Stimulated activated naive B cell treated with anti-CD40 and anti-IgM and Interleukin-4, amounts not matched to agents 10 μg/mL and 1 μg/mL and 100 μg/mL, for 72 hours (primary cell): ENCODE data around the gene LYL1.
A peak's percentile ranks its signal among the peaks of the same experiment; 100 is the strongest.

Source experiments
- ATAC-seq, 2 donors: fragments of 150-1000 bp; cut with Tn5 transposase; replicated peaks; 2 replicates each; pipeline ENCODE4 v1.10.0; 2021; ENCODE audit warnings: moderate library complexity in 1 of 2
- DNase-seq: peaks from one replicate; pipeline ENCODE4 v3.0.0; 2021
- H3K27ac Mint-ChIP-seq: one replicate; pipeline ENCODE4 v1.8.0; 2022; ENCODE audit warnings: mild to moderate bottlenecking, mixed read lengths
- H3K27me3 Mint-ChIP-seq, 2 donors: one replicate each; pipeline ENCODE4 v1.8.0; 2022; ENCODE audit warnings: mixed read lengths in 2 of 2
- H3K36me3 Mint-ChIP-seq, 2 donors: one replicate each; pipeline ENCODE4 v1.8.0; 2022; ENCODE audit warnings: mixed read lengths in 2 of 2, mild to moderate bottlenecking in 1 of 2
- H3K4me1 Mint-ChIP-seq, 2 donors: one replicate each; pipeline ENCODE4 v1.8.0; 2022; ENCODE audit warnings: mixed read lengths in 2 of 2, mild to moderate bottlenecking in 1 of 2
- H3K4me3 Mint-ChIP-seq, 2 donors: one replicate each; pipeline ENCODE4 v1.8.0; 2022; ENCODE audit warnings: mild to moderate bottlenecking in 2 of 2, mixed read lengths in 2 of 2, moderate library complexity in 1 of 2
- H3K9me3 Mint-ChIP-seq, 2 donors: one replicate each; pipeline ENCODE4 v1.8.0; 2022; ENCODE audit warnings: mixed read lengths in 2 of 2, mild to moderate bottlenecking in 1 of 2

LYL1 gene

GRCh38 chr19:13121551-13122274 lies 19.1 kb upstream of the LYL1 start:
- DNase-seq (no peak), ATAC-seq (no peak)
- H3K4me3 Mint-ChIP-seq: no peak overlapping the region
- no peaks in the 10 kb centered on the region for H3K9me3 Mint-ChIP-seq
- peaks cover 41 to 66% of the 10 kb centered on the region in 2 donors for H3K4me1 Mint-ChIP-seq
- peaks cover 12 to 35% of the 10 kb centered on the region in 2 donors for H3K36me3 Mint-ChIP-seq
- peak overlapping the region; percentile 77 for H3K27ac Mint-ChIP-seq
- no peaks in the 10 kb centered on the region for H3K27me3 Mint-ChIP-seq

- ATAC-seq: no peak
- Mint-ChIP-seq H3K27ac (peak overlapping the region; percentile 81), H3K4me3 (no peak overlapping the region)
These were observed 18.2 kb upstream of the LYL1 start for GRCh38 chr19:13120817-13121216.

GRCh38 chr19:13120031-13120430 lies 17.4 kb upstream of the LYL1 start:
- Mint-ChIP-seq H3K27ac (peak overlapping the region; percentile 56), H3K4me3 (peak overlapping the region; percentile 84)

More at GRCh38 chr19:13120817-13121216, 18.2 kb upstream of the LYL1 start:
- H3K27me3 Mint-ChIP-seq: no peaks in the 10 kb centered on the region
- H3K4me1 Mint-ChIP-seq: peaks cover 41 to 74% of the 10 kb centered on the region in 2 donors
- no peaks in the 10 kb centered on the region for H3K9me3 Mint-ChIP-seq
- H3K36me3 Mint-ChIP-seq: peaks cover 12 to 39% of the 10 kb centered on the region in 2 donors
- DNase-seq: no peak

GRCh38 chr19:13119627-13120026 lies 17.0 kb upstream of the LYL1 start:
- Mint-ChIP-seq H3K4me1 (peaks cover 45 to 84% of the 10 kb centered on the region in 2 donors), H3K9me3 (no peaks in the 10 kb centered on the region), H3K27ac (peak overlapping the region; percentile 37), H3K4me3 (peak overlapping the region; percentile 84), H3K36me3 (peaks cover 16 to 48% of the 10 kb centered on the region in 2 donors), H3K27me3 (no peaks in the 10 kb centered on the region)
- ATAC-seq: no peak
- no peak for DNase-seq

More at GRCh38 chr19:13120031-13120430, 17.4 kb upstream of the LYL1 start:
- DNase-seq (no peak), ATAC-seq (no peak)
- Mint-ChIP-seq H3K27me3 (no peaks in the 10 kb centered on the region), H3K4me1 (peaks cover 45 to 82% of the 10 kb centered on the region in 2 donors), H3K36me3 (peaks cover 16 to 47% of the 10 kb centered on the region in 2 donors), H3K9me3 (no peaks in the 10 kb centered on the region)

- peak; percentile 30 for DNase-seq
- Mint-ChIP-seq H3K27me3 (no peaks in the 10 kb centered on the region), H3K36me3 (peaks cover 13 to 52% of the 10 kb centered on the region in 2 donors), H3K9me3 (no peaks in the 10 kb centered on the region), H3K27ac (peak overlapping the region; percentile 81), H3K4me1 (peaks cover 45 to 89% of the 10 kb centered on the region in 2 donors), H3K4me3 (peak overlapping the region; percentile 84)
- ATAC-seq: peak; percentile 6 to 14
These were observed 16.0 kb upstream of the LYL1 start for GRCh38 chr19:13118424-13119193.

GRCh38 chr19:13117772-13118423 lies 15.2 kb upstream of the LYL1 start, which contains the start of gene NACC1:
TSS of gene NACC1 (plus strand) at chr19:13118264. CDS start at chr19:13135208, 16,944 bp downstream.
- no peaks in the 10 kb centered on the region for H3K9me3 Mint-ChIP-seq
- peak; percentile 81 to 85 for ATAC-seq

GRCh38 chr19:13117176-13117771 lies 14.6 kb upstream of the LYL1 start:
- ATAC-seq (peak; percentile 12 to 15), DNase-seq (no peak)
- H3K36me3 Mint-ChIP-seq: peaks cover 21 to 47% of the 10 kb centered on the region in 2 donors
- H3K4me1 Mint-ChIP-seq: peaks cover 37 to 82% of the 10 kb centered on the region in 2 donors
- H3K27me3 Mint-ChIP-seq: no peaks in the 10 kb centered on the region
- peak overlapping the region; percentile 98 for H3K27ac Mint-ChIP-seq
- peak overlapping the region; percentile 97 to 99 for H3K4me3 Mint-ChIP-seq
- no peaks in the 10 kb centered on the region for H3K9me3 Mint-ChIP-seq

More at GRCh38 chr19:13117772-13118423, 15.2 kb upstream of the LYL1 start, which contains the start of gene NACC1:
- Mint-ChIP-seq H3K4me1 (peaks cover 41 to 84% of the 10 kb centered on the region in 2 donors), H3K36me3 (peaks cover 16 to 47% of the 10 kb centered on the region in 2 donors), H3K27ac (peak within 1 kb of the TSS; percentile 98), H3K27me3 (no peaks in the 10 kb centered on the region), H3K4me3 (peak within 1 kb of the TSS; percentile 97 to 99)
- DNase-seq: peak; percentile 92

- peaks cover 16 to 44% of the 10 kb centered on the region in 2 donors for H3K36me3 Mint-ChIP-seq
- H3K27ac Mint-ChIP-seq: peak within 1 kb of the TSS; percentile 98
- H3K4me1 Mint-ChIP-seq: peaks cover 30 to 75% of the 10 kb centered on the region in 2 donors
These were observed 13.9 kb upstream of the LYL1 start, which contains the start of gene TRMT1 for GRCh38 chr19:13116282-13117175. TSS of gene TRMT1 (minus strand) at chr19:13116740. CDS start at chr19:13116399, 341 bp downstream.

GRCh38 chr19:13115936-13116281 lies 13.3 kb upstream of the LYL1 start:
- DNase-seq: no peak
- H3K4me1 Mint-ChIP-seq: peaks cover 25 to 69% of the 10 kb centered on the region in 2 donors
- no peaks in the 10 kb centered on the region for H3K27me3 Mint-ChIP-seq
- no peaks in the 10 kb centered on the region for H3K9me3 Mint-ChIP-seq
- peak overlapping the region; percentile 97 to 99 for H3K4me3 Mint-ChIP-seq
- peak overlapping the region; percentile 98 for H3K27ac Mint-ChIP-seq
- ATAC-seq: no peak
- peaks cover 16 to 41% of the 10 kb centered on the region in 2 donors for H3K36me3 Mint-ChIP-seq

More at GRCh38 chr19:13116282-13117175, 13.9 kb upstream of the LYL1 start, which contains the start of gene TRMT1:
- Mint-ChIP-seq H3K9me3 (no peaks in the 10 kb centered on the region), H3K27me3 (no peaks in the 10 kb centered on the region), H3K4me3 (peak within 1 kb of the TSS; percentile 97 to 99)
- peak; percentile 65 to 69 for ATAC-seq
- DNase-seq: peak; percentile 94

- peaks cover 14 to 53% of the 10 kb centered on the region in 2 donors for H3K4me1 Mint-ChIP-seq
- no peak overlapping the region for H3K27ac Mint-ChIP-seq
- no peak for DNase-seq
- no peaks in the 10 kb centered on the region for H3K27me3 Mint-ChIP-seq
- peaks cover 26 to 44% of the 10 kb centered on the region in 2 donors for H3K36me3 Mint-ChIP-seq
- no peak for ATAC-seq
- no peak overlapping the region for H3K4me3 Mint-ChIP-seq
- no peaks in the 10 kb centered on the region for H3K9me3 Mint-ChIP-seq
These were observed 9.9 kb upstream of the LYL1 start for GRCh38 chr19:13112555-13112954.

- H3K27me3 Mint-ChIP-seq: no peaks in the 10 kb centered on the region
- ATAC-seq (no peak), DNase-seq (no peak)
- peak overlapping the region in 1 of 2 donors; percentile 21 for H3K4me3 Mint-ChIP-seq
- peaks cover 11 to 48% of the 10 kb centered on the region in 2 donors for H3K4me1 Mint-ChIP-seq
- H3K36me3 Mint-ChIP-seq: peaks cover 29 to 44% of the 10 kb centered on the region in 2 donors
- no peak overlapping the region for H3K27ac Mint-ChIP-seq
- H3K9me3 Mint-ChIP-seq: no peaks in the 10 kb centered on the region
These were observed 7.5 kb upstream of the LYL1 start for GRCh38 chr19:13110099-13110610.

GRCh38 chr19:13109361-13110098 lies 6.9 kb upstream of the LYL1 start:
- H3K4me1 Mint-ChIP-seq: peaks cover 15 to 50% of the 10 kb centered on the region in 2 donors
- no peaks in the 10 kb centered on the region for H3K27me3 Mint-ChIP-seq
- no peak overlapping the region for H3K27ac Mint-ChIP-seq
- ATAC-seq (no peak), DNase-seq (no peak)
- H3K4me3 Mint-ChIP-seq: no peak overlapping the region
- H3K9me3 Mint-ChIP-seq: no peaks in the 10 kb centered on the region
- peaks cover 31 to 46% of the 10 kb centered on the region in 2 donors for H3K36me3 Mint-ChIP-seq
